K562 (cell line): ENCODE results near the gene CCDC13. TPM values are rescaled to one million over a fixed set of nuclear protein-coding genes. Genes with fewer than 3 reads are reported as not detected.

Experiments used
- BRD4 ChIP-seq: fragments of 200-600 bp; sonication (generic); IDR thresholded peaks from 2 replicates; pipeline ENCODE4 v1.6.1; 2017; ENCODE audit warnings: inconsistent platforms
- DLX4 ChIP-seq: fragments of 250-450 bp; sonication (Bioruptor Pico); IDR thresholded peaks from 2 replicates; pipeline ENCODE4 v1.6.1; 2021; ENCODE audit warnings: mild to moderate bottlenecking
- E4F1 ChIP-seq: fragments of 250-450 bp; sonication (Bioruptor Pico); IDR thresholded peaks from 2 replicates; pipeline ENCODE4 v1.5.0; 2021; ENCODE audit warnings: mild to moderate bottlenecking, borderline replicate concordance
- EHMT2 ChIP-seq: fragments of 450-650 bp; IDR thresholded peaks from 2 replicates; pipeline ENCODE4 v1.6.1; 2018; ENCODE audit warnings: antibody characterized with exemption
- MCM5 ChIP-seq: fragments of 450-650 bp; IDR thresholded peaks from 2 replicates; pipeline ENCODE4 v1.6.1; 2016; ENCODE audit warnings: low read depth
- NFE2L1 ChIP-seq: fragments of 450-650 bp; IDR thresholded peaks from 2 replicates; pipeline ENCODE4 v1.6.1; 2016; ENCODE audit warnings: missing genetic modification characterization, low read depth, mild to moderate bottlenecking, missing compliant biosample characterization, moderate library complexity, borderline replicate concordance
- PHF8 ChIP-seq: fragments of 200-600 bp; sonication (generic); IDR thresholded peaks from 2 replicates; pipeline ENCODE4 v1.6.1; 2012; ENCODE audit warnings: mixed run types, mild to moderate bottlenecking, inconsistent platforms, low read length, moderate library complexity, borderline replicate concordance
- RAD21 ChIP-seq, 2 experiments: fragments of 250-450 bp in 1 of 2; fragments of 450-650 bp in 1 of 2; sonication (Bioruptor Pico) in 1 of 2; formaldehyde crosslinking in 1 of 2; IDR thresholded peaks in 1 of 2; conservative IDR thresholded peaks in 1 of 2; 2 replicates each; pipeline versions ENCODE4 v1.4.0 to v1.8.0; 2020 to 2022; ENCODE audit warnings: mild to moderate bottlenecking in 2 of 2, moderate library complexity in 1 of 2
- RBM39 ChIP-seq: fragments of 200-400 bp; formaldehyde crosslinking; optimal IDR thresholded peaks from 2 replicates; pipeline ENCODE3; 2018; ENCODE audit warnings: low read depth, low read length
- SETDB1 ChIP-seq: IDR thresholded peaks from one replicate; pipeline ENCODE4 v1.6.1; 2012; ENCODE audit warnings: low read length, control low read depth, inconsistent platforms
- ZC3H4 ChIP-seq: sonication (generic); formaldehyde crosslinking; IDR thresholded peaks from 2 replicates; pipeline ENCODE4 v1.9.0; 2021; ENCODE audit warnings: missing genetic modification reagents, borderline replicate concordance
- ZNF407 ChIP-seq: fragments of 450-650 bp; IDR thresholded peaks from 2 replicates; pipeline ENCODE4 v1.6.1; 2016; ENCODE audit warnings: low read depth
- ZNF699 ChIP-seq: fragments of 250-450 bp; sonication (Bioruptor Pico); IDR thresholded peaks from 2 replicates; pipeline ENCODE4 v1.8.0; 2021; ENCODE audit warnings: mild to moderate bottlenecking, moderate library complexity; ENCODE audit not compliant: insufficient replicate concordance
- polyA plus RNA-seq, 8 experiments: library from polyadenylated mRNA; depleted of rRNA in 4 of 8; stranded (reverse) in 5 of 8; unstranded in 3 of 8; fragments of >200 nt; fragmentation: Nextera tagmentation in 2 of 8; fragmentation: Illumina TruSeq in 1 of 8; extraction: Ambion mirVana in 2 of 8; extraction: Trizol in 1 of 8; gene quantifications; 2 replicates each; pipeline versions ENCODE4 v1.2.1 to v1.2.3, GENCODE V29; 2011 to 2014; ENCODE audit warnings: inconsistent platforms in 1 of 8, missing spikeins in 1 of 8
- total RNA-seq, 7 experiments: library from RNA; depleted of rRNA in 6 of 7; stranded (reverse); fragments of >200 nt in 6 of 7; fragmentation: Illumina TruSeq in 2 of 7; extraction: Trizol in 2 of 7; gene quantifications; 2 replicates each; pipeline versions ENCODE4 v1.2.1 to v1.2.3, GENCODE V29; 2011 to 2021; ENCODE audit warnings: low replicate concordance in 1 of 7
- TF ChIP-seq, protein P1 (sequence below): fragments of 450-650 bp; IDR thresholded peaks from 2 replicates; pipeline ENCODE4 v1.6.1; 2017; ENCODE audit warnings: antibody characterized with exemption

The CCDC13 gene
- total and polyA plus RNA-seq, 9 of the 15 experiments (the other 6 are each of a cell fraction or from before 2014, with no cell fraction given) = 0.20 to 0.70 (median 0.48) TPM; not detected in 2

DNA sequence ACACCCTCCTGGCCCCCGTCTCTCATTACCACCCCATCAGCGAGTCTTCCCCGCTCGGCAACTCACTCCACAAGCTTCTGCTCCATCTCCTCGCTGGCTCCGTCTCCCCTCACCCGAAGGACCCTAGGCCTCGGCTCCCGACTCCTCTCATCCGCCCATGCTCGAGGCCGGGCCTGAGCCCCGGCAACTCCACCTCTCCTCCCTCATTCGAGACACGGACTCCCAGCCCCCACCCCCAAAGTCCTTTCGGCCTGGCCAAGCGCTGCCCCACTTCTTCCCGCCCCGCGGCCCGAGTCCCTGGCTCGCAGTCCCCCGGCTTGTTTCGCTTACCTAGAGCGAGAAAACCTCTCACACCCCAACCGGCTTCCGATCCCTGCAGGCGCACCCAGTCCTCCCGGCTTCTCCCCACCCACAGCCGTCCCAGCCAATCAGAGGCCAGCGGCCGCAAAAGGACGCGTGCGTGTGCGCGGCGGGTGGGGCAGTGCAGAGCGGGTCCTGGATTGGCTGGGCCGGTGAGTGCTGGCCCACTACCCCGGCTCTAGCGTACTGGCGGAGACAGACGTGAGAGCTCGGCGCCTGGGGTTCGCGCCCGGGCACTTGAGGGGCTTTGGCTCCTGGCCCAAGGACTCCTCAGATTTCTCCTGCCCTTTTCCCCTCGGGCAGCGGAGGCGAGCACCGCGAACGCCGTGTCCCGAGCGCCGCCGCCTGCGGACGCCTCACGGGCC, 31.2 kb upstream of the CCDC13 start, which contains the start of gene HIGD1A (continued):
- TF ChIP-seq ZNF407 (0 out of 2 replicates have a peak, but pooled peaks have one; percentile 40), NFE2L1 (tag) (no peak), PHF8 (peak; percentile 92), RAD21 (CRISPR knock-in tag; conservative IDR thresholded peaks at IDR 0.05 in 1 of 2, IDR thresholded peaks at IDR 0.05 in 1 of 2) (0 out of 4 replicates have a peak, but pooled peaks of 1 of the 2 experiments have one; percentile 2), EHMT2 (no peak), E4F1 (no peak), ZNF699 (CRISPR knock-in tag) (no peak), BRD4 (0 out of 2 replicates have a peak, but pooled peaks have one; percentile 40), ZC3H4 (no peak; the same call in 1 of the 2 replicates), RBM39 (no peak), DLX4 (CRISPR knock-in tag) (no peak), MCM5 (no peak), SETDB1 (no peak)
- TF ChIP-seq, protein P1, sequence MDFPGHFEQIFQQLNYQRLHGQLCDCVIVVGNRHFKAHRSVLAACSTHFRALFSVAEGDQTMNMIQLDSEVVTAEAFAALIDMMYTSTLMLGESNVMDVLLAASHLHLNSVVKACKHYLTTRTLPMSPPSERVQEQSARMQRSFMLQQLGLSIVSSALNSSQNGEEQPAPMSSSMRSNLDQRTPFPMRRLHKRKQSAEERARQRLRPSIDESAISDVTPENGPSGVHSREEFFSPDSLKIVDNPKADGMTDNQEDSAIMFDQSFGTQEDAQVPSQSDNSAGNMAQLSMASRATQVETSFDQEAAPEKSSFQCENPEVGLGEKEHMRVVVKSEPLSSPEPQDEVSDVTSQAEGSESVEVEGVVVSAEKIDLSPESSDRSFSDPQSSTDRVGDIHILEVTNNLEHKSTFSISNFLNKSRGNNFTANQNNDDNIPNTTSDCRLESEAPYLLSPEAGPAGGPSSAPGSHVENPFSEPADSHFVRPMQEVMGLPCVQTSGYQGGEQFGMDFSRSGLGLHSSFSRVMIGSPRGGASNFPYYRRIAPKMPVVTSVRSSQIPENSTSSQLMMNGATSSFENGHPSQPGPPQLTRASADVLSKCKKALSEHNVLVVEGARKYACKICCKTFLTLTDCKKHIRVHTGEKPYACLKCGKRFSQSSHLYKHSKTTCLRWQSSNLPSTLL = peak; percentile 60; the same call in 1 of the 2 replicates
